ENCODE data around the gene OR2T10. TPM values are rescaled to one million over a fixed set of nuclear protein-coding genes. Genes with fewer than 3 reads are reported as not detected.
"Not testable (repeated sequence)": the region's sequence is repeated elsewhere in the genome, so short reads cannot be mapped to it uniquely, and the experiment has no call there.

OR2T10 gene
- total and polyA plus RNA-seq, 4 donors: not detected

GRCh38 chr1:248610301-248610700 is 12.8 kb upstream of the OR2T10 start:
- Histone ChIP-seq H3K4me3 (ENCODE audit: low read depth, low read length) (no peak overlapping the region), H3K9me3 (ENCODE audit: control insufficient read depth, insufficient read depth, low read length) (no peaks in the 10 kb centered on the region), H3K36me3 (ENCODE audit: control insufficient read depth, insufficient read depth, low read length) (no peaks in the 10 kb centered on the region), H3K4me1 (ENCODE audit: control insufficient read depth, insufficient read depth, low read length) (no peaks in the 10 kb centered on the region), H3K27me3 (ENCODE audit: control insufficient read depth, insufficient read depth, low read length) (no peaks in the 10 kb centered on the region), H3K27ac (ENCODE audit: low read depth, low read length) (no peak overlapping the region)
- DNase-seq (ENCODE audit: low read depth in 4 of 6, low spot score in 6 of 6): no peak
- no CpG with 5 or more reads among the region's 3 CpGs for WGBS (ENCODE audit: insufficient coverage)

GRCh38 chr1:248599396-248599795 is 1.9 kb upstream of the OR2T10 start:
- Histone ChIP-seq H3K27me3 (ENCODE audit: control insufficient read depth, insufficient read depth, low read length) (no peaks in the 10 kb centered on the region), H3K4me1 (ENCODE audit: control insufficient read depth, insufficient read depth, low read length) (no peaks in the 10 kb centered on the region), H3K4me3 (ENCODE audit: low read depth, low read length) (no peak overlapping the region), H3K9me3 (ENCODE audit: control insufficient read depth, insufficient read depth, low read length) (no peaks in the 10 kb centered on the region), H3K36me3 (ENCODE audit: control insufficient read depth, insufficient read depth, low read length) (no peaks in the 10 kb centered on the region), H3K27ac (ENCODE audit: low read depth, low read length) (no peak overlapping the region)
- DNase-seq (ENCODE audit: low read depth in 4 of 6, low spot score in 6 of 6): no peak
- WGBS (ENCODE audit: insufficient coverage): 93% methylated on average over 6 of the region's 8 CpGs

DNA sequence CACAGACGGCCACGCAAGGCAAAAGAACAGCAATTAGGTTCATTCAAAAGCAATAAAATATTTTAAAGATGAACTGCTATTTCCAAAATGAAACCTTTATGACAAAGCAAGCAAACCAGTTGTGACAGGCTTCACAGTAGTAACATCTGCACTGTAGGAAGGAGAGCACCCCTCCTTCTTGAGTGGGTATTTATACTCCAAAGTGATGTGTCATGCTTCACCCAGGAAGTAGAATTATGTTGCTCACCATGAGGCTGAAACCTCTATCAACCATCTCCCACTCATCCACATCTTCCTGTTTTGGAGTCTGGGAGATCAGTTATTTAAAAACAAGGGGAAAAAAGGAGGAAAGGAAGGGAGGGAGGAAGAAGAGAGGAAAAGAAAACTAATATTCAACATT is 885 bp downstream of the OR2T10 start:
- no peaks in the 10 kb centered on the region for H3K4me1 ChIP-seq (ENCODE audit: control insufficient read depth, insufficient read depth, low read length)
- no peaks in the 10 kb centered on the region for H3K36me3 ChIP-seq (ENCODE audit: control insufficient read depth, insufficient read depth, low read length)
- DNase-seq (ENCODE audit: low read depth in 4 of 6, low spot score in 6 of 6): no peak
- no peak overlapping the region for H3K27ac ChIP-seq (ENCODE audit: low read depth, low read length)
- no peak overlapping the region for H3K4me3 ChIP-seq (ENCODE audit: low read depth, low read length)
- no peaks in the 10 kb centered on the region for H3K9me3 ChIP-seq (ENCODE audit: control insufficient read depth, insufficient read depth, low read length)
- no CpG with 5 or more reads among the region's 2 CpGs for WGBS (ENCODE audit: insufficient coverage)
- no peaks in the 10 kb centered on the region for H3K27me3 ChIP-seq (ENCODE audit: control insufficient read depth, insufficient read depth, low read length)

GRCh38 chr1:248593226-248593625 is 4.3 kb downstream of the OR2T10 start:
- no peak for DNase-seq (ENCODE audit: low read depth in 4 of 6, low spot score in 6 of 6)
- Histone ChIP-seq H3K9me3 (ENCODE audit: control insufficient read depth, insufficient read depth, low read length) (no peaks in the 10 kb centered on the region), H3K36me3 (ENCODE audit: control insufficient read depth, insufficient read depth, low read length) (no peaks in the 10 kb centered on the region), H3K4me3 (ENCODE audit: low read depth, low read length) (no peak overlapping the region), H3K4me1 (ENCODE audit: control insufficient read depth, insufficient read depth, low read length) (no peaks in the 10 kb centered on the region), H3K27me3 (ENCODE audit: control insufficient read depth, insufficient read depth, low read length) (no peaks in the 10 kb centered on the region), H3K27ac (ENCODE audit: low read depth, low read length) (no peak overlapping the region)
- WGBS (ENCODE audit: insufficient coverage): 88% methylated on average over 5 of the region's 5 CpGs

DNA sequence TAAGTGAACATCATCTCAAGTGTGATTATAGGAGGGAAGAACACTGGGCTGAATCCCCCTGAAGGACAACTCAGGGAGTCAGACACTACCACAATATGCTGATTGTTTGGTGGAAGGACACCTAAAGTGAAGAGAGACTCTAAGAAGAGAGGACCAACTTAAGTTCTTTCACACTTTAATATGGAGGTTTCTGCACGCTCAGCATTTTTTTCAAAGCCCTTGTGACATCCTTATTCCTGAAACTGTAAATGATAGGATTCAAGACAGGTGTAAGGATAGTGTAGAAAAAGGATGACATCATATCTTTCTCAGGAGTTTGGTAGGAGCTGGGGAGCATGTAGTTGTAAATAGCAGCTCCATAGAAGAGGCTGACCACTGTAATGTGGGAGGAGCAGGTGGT is 4.8 kb downstream of the OR2T10 start:
- no CpG with 5 or more reads among the region's 1 CpG for WGBS (ENCODE audit: insufficient coverage)
- no peaks in the 10 kb centered on the region for H3K9me3 ChIP-seq (ENCODE audit: control insufficient read depth, insufficient read depth, low read length)
- H3K36me3 ChIP-seq (ENCODE audit: control insufficient read depth, insufficient read depth, low read length): no peaks in the 10 kb centered on the region
- H3K4me1 ChIP-seq (ENCODE audit: control insufficient read depth, insufficient read depth, low read length): no peaks in the 10 kb centered on the region
- DNase-seq (ENCODE audit: low read depth in 4 of 6, low spot score in 6 of 6): no peak
- no peak overlapping the region for H3K4me3 ChIP-seq (ENCODE audit: low read depth, low read length)
- no peak overlapping the region for H3K27ac ChIP-seq (ENCODE audit: low read depth, low read length)
- H3K27me3 ChIP-seq (ENCODE audit: control insufficient read depth, insufficient read depth, low read length): no peaks in the 10 kb centered on the region

DNA sequence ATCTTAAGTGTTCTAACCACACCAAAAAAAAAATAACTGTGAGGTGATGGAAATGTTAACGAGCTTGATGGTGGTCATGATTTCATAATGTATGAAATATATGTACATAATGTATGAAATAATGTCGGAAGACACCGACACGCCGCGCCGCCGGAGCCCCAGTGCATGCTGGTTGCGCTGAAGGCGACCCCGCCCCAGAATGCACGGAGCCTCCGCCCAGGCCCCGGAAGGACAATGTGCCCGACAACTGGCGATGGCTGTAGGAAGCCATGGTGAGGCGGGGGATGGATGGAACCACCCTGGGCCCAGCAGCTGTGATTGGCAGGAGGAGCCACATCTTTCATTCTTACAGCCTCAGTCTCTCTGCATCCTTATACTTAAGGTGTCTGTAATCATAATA is 7.4 kb downstream of the OR2T10 start:
- H3K4me1 ChIP-seq (ENCODE audit: control insufficient read depth, insufficient read depth, low read length): no peaks in the 10 kb centered on the region
- H3K4me3 ChIP-seq (ENCODE audit: low read depth, low read length): no peak overlapping the region
- no peaks in the 10 kb centered on the region for H3K9me3 ChIP-seq (ENCODE audit: control insufficient read depth, insufficient read depth, low read length)
- H3K36me3 ChIP-seq (ENCODE audit: control insufficient read depth, insufficient read depth, low read length): no peaks in the 10 kb centered on the region
- no peak for DNase-seq (ENCODE audit: low read depth in 4 of 6, low spot score in 6 of 6)
- 94% methylated on average over 15 of the region's 17 CpGs for WGBS (ENCODE audit: insufficient coverage)
- no peak overlapping the region for H3K27ac ChIP-seq (ENCODE audit: low read depth, low read length)
- H3K27me3 ChIP-seq (ENCODE audit: control insufficient read depth, insufficient read depth, low read length): no peaks in the 10 kb centered on the region

DNA sequence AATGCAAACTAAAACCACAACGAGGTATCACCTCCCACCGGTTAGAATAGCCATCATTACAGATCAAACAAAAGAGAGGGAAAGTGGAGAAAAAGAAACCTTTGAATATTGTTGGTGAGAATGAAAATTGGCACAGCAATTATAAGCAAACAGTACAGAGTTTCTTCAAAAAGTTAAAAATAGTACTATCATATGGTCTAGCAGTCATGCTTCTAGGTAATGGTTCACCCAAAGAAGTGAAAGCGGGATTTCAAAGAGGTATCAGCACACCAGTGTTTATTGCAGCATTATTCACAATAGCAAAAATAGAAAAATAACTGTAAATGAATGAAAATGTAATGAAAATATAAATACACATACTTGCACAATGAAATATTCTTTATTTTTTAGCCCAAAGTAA is 8.2 kb downstream of the OR2T10 start:
- Histone ChIP-seq H3K9me3 (ENCODE audit: control insufficient read depth, insufficient read depth, low read length) (no peaks in the 10 kb centered on the region), H3K4me1 (ENCODE audit: control insufficient read depth, insufficient read depth, low read length) (no peaks in the 10 kb centered on the region), H3K27ac (ENCODE audit: low read depth, low read length) (no peak overlapping the region), H3K36me3 (ENCODE audit: control insufficient read depth, insufficient read depth, low read length) (no peaks in the 10 kb centered on the region), H3K27me3 (ENCODE audit: control insufficient read depth, insufficient read depth, low read length) (no peaks in the 10 kb centered on the region), H3K4me3 (ENCODE audit: low read depth, low read length) (no peak overlapping the region)
- DNase-seq (ENCODE audit: low read depth in 4 of 6, low spot score in 6 of 6): no peak
- WGBS (ENCODE audit: insufficient coverage): no CpG with 5 or more reads among the region's 3 CpGs

DNA sequence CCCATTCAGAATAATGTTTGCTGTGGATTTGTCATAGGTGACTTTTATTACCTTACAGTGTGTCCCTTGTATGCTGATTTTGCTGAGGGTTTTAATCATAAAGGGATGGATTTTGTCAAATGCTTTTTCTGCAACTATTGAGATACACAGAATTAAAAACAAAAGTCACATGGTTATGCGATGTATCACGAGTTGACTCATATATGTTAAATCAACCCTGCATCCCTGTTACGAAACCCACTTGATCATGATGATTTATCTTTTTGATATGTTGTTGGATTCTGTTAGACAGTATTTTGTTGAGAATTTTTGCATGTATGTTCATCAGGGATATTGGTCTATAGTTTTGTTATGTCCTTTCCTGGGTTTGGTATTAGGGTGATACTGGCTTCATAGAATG is 12.2 kb downstream of the OR2T10 start:
- Histone ChIP-seq H3K9me3 (ENCODE audit: control insufficient read depth, insufficient read depth, low read length) (no peaks in the 10 kb centered on the region), H3K27me3 (ENCODE audit: control insufficient read depth, insufficient read depth, low read length) (no peaks in the 10 kb centered on the region), H3K4me1 (ENCODE audit: control insufficient read depth, insufficient read depth, low read length) (no peaks in the 10 kb centered on the region), H3K27ac (ENCODE audit: low read depth, low read length) (no peak overlapping the region), H3K36me3 (ENCODE audit: control insufficient read depth, insufficient read depth, low read length) (no peaks in the 10 kb centered on the region), H3K4me3 (ENCODE audit: low read depth, low read length) (no peak overlapping the region)
- DNase-seq (ENCODE audit: low read depth in 4 of 6, low spot score in 6 of 6): no peak
- WGBS (ENCODE audit: insufficient coverage): 100% methylated on average over 1 of the region's 3 CpGs

GRCh38 chr1:248576260-248576980 is 21.1 kb downstream of the OR2T10 start:
- H3K27me3 ChIP-seq (ENCODE audit: control insufficient read depth, insufficient read depth, low read length): no peaks in the 10 kb centered on the region
- DNase-seq (ENCODE audit: low read depth in 4 of 6, low spot score in 6 of 6): no peak
- WGBS (ENCODE audit: insufficient coverage): no CpG with 5 or more reads among the region's 9 CpGs

GRCh38 chr1:248574657-248575056 is 22.8 kb downstream of the OR2T10 start, which contains the start of gene OR2T34:
OR2T34 (minus strand) TSS chr1:248574757; CDS start chr1:248574757, 0 bp downstream.
- H3K27me3 ChIP-seq (ENCODE audit: control insufficient read depth, insufficient read depth, low read length); H3K4me3 ChIP-seq (ENCODE audit: low read depth, low read length); H3K4me1 ChIP-seq (ENCODE audit: control insufficient read depth, insufficient read depth, low read length); H3K36me3 ChIP-seq (ENCODE audit: control insufficient read depth, insufficient read depth, low read length); H3K9me3 ChIP-seq (ENCODE audit: control insufficient read depth, insufficient read depth, low read length); DNase-seq (ENCODE audit: low read depth in 4 of 6, low spot score in 6 of 6); H3K27ac ChIP-seq (ENCODE audit: low read depth, low read length): not testable (repeated sequence)
- no CpG with 5 or more reads among the region's 3 CpGs for WGBS (ENCODE audit: insufficient coverage)

More at GRCh38 chr1:248576260-248576980, 21.1 kb downstream of the OR2T10 start:
- Histone ChIP-seq H3K27ac (ENCODE audit: low read depth, low read length) (no peak overlapping the region), H3K4me3 (ENCODE audit: low read depth, low read length) (no peak overlapping the region), H3K9me3 (ENCODE audit: control insufficient read depth, insufficient read depth, low read length) (no peaks in the 10 kb centered on the region), H3K4me1 (ENCODE audit: control insufficient read depth, insufficient read depth, low read length) (no peaks in the 10 kb centered on the region), H3K36me3 (ENCODE audit: control insufficient read depth, insufficient read depth, low read length) (no peaks in the 10 kb centered on the region)

All from spinal cord (tissue), 10 donors.